ENCODE results near the gene SETMAR. TPM values are rescaled to one million over a fixed set of nuclear protein-coding genes. Genes with fewer than 3 reads are reported as not detected.

SETMAR gene
- total and polyA plus RNA-seq, 7 donors, result 6.3 to 16.5 (median 9.4) TPM

GRCh38 chr3:4351164-4351855 is 48.1 kb downstream of the SETMAR start:
- ATAC-seq (peak in 3 of 4 donors; percentile 4 to 75 (median 33)), DNase-seq (no peak)
- 50 to 65% (median 52%) methylated on average over 11 of the region's 11 CpGs for WGBS, 3 donors
- no peak overlapping the region for H3K27ac ChIP-seq
- no peaks in the 10 kb centered on the region for H3K4me1 ChIP-seq
- H3K9me3 ChIP-seq, result no peaks in the 10 kb centered on the region
- intact Hi-C loops (cut with DNase I), result loop anchor here (1.0 to 10.0 kb wide), 4 partner anchors 113 to 281 kb away; partner anchors contain the start of genes ITPR1 (in 2 of the 2) and SUMF1 (in 1 of the 2)
- TF ChIP-seq, protein P1, sequence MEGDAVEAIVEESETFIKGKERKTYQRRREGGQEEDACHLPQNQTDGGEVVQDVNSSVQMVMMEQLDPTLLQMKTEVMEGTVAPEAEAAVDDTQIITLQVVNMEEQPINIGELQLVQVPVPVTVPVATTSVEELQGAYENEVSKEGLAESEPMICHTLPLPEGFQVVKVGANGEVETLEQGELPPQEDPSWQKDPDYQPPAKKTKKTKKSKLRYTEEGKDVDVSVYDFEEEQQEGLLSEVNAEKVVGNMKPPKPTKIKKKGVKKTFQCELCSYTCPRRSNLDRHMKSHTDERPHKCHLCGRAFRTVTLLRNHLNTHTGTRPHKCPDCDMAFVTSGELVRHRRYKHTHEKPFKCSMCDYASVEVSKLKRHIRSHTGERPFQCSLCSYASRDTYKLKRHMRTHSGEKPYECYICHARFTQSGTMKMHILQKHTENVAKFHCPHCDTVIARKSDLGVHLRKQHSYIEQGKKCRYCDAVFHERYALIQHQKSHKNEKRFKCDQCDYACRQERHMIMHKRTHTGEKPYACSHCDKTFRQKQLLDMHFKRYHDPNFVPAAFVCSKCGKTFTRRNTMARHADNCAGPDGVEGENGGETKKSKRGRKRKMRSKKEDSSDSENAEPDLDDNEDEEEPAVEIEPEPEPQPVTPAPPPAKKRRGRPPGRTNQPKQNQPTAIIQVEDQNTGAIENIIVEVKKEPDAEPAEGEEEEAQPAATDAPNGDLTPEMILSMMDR (IDR thresholded peaks at IDR 0.05), result no peak
- peak overlapping the region; percentile 42 for H3K4me3 ChIP-seq
- H3K36me3 ChIP-seq (ENCODE audit: insufficient read depth in 1 of 2, low read depth in 1 of 2), result no peaks in the 10 kb centered on the region
- H3K27me3 ChIP-seq (ENCODE audit: insufficient read depth in 3 of 3, low read length in 2 of 3), result no peaks in the 10 kb centered on the region

DNA sequence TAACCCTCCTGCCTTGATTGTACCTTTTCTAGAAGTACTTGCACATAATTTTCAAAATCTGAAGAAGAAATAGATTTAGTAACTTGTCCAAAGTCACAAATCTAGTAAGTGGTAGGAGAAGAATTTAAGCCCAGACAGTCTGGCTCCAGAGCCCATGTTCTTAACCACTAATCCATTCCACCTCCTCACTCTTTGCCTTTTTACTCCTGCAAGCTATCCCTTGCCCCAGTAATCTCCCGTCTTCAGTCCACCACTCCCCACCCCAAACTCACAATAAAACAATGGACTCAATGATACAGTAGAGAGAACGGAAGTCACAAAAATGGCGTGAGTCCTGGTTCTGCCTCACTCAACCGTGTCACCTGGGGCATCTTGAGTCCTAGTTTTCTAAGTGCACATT is 48.7 kb downstream of the SETMAR start:
- Histone ChIP-seq H3K36me3 (ENCODE audit: insufficient read depth in 1 of 2, low read depth in 1 of 2) (no peaks in the 10 kb centered on the region), H3K9me3 (no peaks in the 10 kb centered on the region), H3K4me1 (no peaks in the 10 kb centered on the region), H3K27ac (no peak overlapping the region), H3K4me3 (no peak overlapping the region), H3K27me3 (ENCODE audit: insufficient read depth in 3 of 3, low read length in 2 of 3) (no peaks in the 10 kb centered on the region)
- WGBS, 3 donors, result 88 to 93% (median 89%) methylated on average over 4 of the region's 4 CpGs
- DNase-seq (no peak), ATAC-seq (peak in 1 of 4 donors; percentile 13)
- TF ChIP-seq, protein P1 (IDR thresholded peaks at IDR 0.05), result no peak
- intact Hi-C loops (cut with DNase I), result loop anchor here (1.0 to 10.0 kb wide), 4 partner anchors 113 to 281 kb away; partner anchors contain the start of genes ITPR1 (in 2 of the 2) and SUMF1 (in 1 of the 2)

- Histone ChIP-seq H3K4me1 (no peaks in the 10 kb centered on the region), H3K36me3 (ENCODE audit: insufficient read depth in 1 of 2, low read depth in 1 of 2) (no peaks in the 10 kb centered on the region), H3K27ac (no peak overlapping the region), H3K9me3 (no peaks in the 10 kb centered on the region), H3K4me3 (no peak overlapping the region), H3K27me3 (ENCODE audit: insufficient read depth in 3 of 3, low read length in 2 of 3) (no peaks in the 10 kb centered on the region)
- WGBS, 3 donors, result 43 to 53% (median 46%) methylated on average over 6 of the region's 6 CpGs
- intact Hi-C loops (cut with DNase I), result loop anchor here (10.0 kb wide), 2 partner anchors 109 to 139 kb away; partner anchors contain the start of genes ITPR1 (in 2 of the 2) and SUMF1 (in 1 of the 2)
- DNase-seq, result peak; percentile 35 to 60
- no peak for ATAC-seq
- TF ChIP-seq, protein P1 (IDR thresholded peaks at IDR 0.05), result no peak
These were observed 52.4 kb downstream of the SETMAR start for GRCh38 chr3:4355401-4356219.

DNA sequence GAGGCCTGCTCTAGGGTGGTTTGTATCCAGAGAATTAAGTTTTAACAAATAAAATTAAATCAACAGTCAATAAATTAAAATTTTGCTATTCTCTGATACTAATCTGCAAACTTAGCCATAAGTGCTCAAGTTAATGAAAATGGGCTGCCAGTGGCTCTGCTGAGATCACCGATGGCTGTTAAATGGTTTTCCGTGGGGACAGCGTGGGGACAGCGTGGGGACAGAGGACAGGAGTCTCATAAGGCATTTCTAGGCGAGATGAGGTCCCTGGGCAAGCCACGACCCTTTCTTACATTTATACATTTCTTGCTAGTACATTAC is 53.0 kb downstream of the SETMAR start:
- WGBS, 3 donors, result 65 to 72% (median 71%) methylated on average over 6 of the region's 6 CpGs
- TF ChIP-seq, protein P1 (IDR thresholded peaks at IDR 0.05), result no peak
- DNase-seq, result no peak

More for the DNA sequence above, 53.0 kb downstream of the SETMAR start:
- no peak for ATAC-seq
- Histone ChIP-seq H3K4me3 (no peak overlapping the region), H3K4me1 (no peaks in the 10 kb centered on the region), H3K36me3 (ENCODE audit: insufficient read depth in 1 of 2, low read depth in 1 of 2) (peaks cover 0 to 3% of the 10 kb centered on the region in 2 donors), H3K27me3 (ENCODE audit: insufficient read depth in 3 of 3, low read length in 2 of 3) (no peaks in the 10 kb centered on the region), H3K9me3 (no peaks in the 10 kb centered on the region), H3K27ac (no peak overlapping the region)
- intact Hi-C loops (cut with DNase I), result loop anchor here (10.0 kb wide), 2 partner anchors 109 to 139 kb away; partner anchors contain the start of genes ITPR1 (in 2 of the 2) and SUMF1 (in 1 of the 2)
